Suprapubic skin (tissue), 4 donors: ENCODE measurements around the gene HSD3B1.
"Not testable (repeated sequence)": the region's sequence is repeated elsewhere in the genome, so short reads cannot be mapped to it uniquely, and the experiment has no call there.

Experiments
- CTCF ChIP-seq, 2 donors: fragments of 200-600 bp in 1 of 2; fragments of 450-650 bp in 1 of 2; sonication (generic) in 1 of 2; IDR thresholded peaks; one replicate each; pipeline ENCODE4 v1.5.1; 2016 to 2019; ENCODE audit warnings: antibody characterized with exemption in 2 of 2, mild to moderate bottlenecking in 1 of 2, moderate library complexity in 1 of 2
- POLR2A ChIP-seq, 2 donors: fragments of 450-650 bp; IDR thresholded peaks; one replicate each; pipeline ENCODE4 v1.6.1; 2017; ENCODE audit warnings: antibody characterized with exemption in 2 of 2, mild to moderate bottlenecking in 2 of 2, moderate library complexity in 2 of 2
- POLR2AphosphoS5 ChIP-seq, 3 donors: sonication (generic); formaldehyde crosslinking; IDR thresholded peaks; one replicate each; pipeline ENCODE4 v1.6.1; 2017; ENCODE audit warnings: antibody characterized with exemption in 3 of 3

DNA sequence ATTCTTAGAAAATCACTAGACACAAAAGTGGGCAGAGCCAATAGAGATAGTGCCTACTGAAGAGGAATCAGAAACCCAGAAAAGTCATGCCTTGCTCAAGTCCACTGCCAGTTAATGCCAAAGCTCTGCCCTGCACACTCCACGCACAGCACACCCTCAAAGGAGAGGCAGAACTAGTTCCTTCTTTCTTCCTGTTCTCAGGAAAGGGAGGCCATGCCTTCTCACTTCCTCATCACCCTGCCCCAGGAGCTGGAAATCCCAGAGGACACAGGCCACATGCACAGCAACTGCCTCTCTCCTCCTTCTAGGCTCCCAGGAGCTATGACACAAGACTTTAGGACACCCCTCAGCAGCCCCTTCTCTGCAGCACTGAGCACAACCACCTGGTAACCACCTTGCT lies 45.6 kb downstream of the HSD3B1 start:
- TF ChIP-seq CTCF, POLR2AphosphoS5, POLR2A (IDR thresholded peaks at IDR 0.05): not testable (repeated sequence)
